OCI-LY1 (cell line): Measurements from ENCODE around the gene PVR.
A peak's percentile ranks its signal among the peaks of the same experiment; 100 is the strongest.

Experiments
- CTCF ChIP-seq: fragments of 200-600 bp; sonication (generic), shearing (Covaris generic); IDR thresholded peaks from 2 replicates; pipeline ENCODE4 v1.5.1; 2017; ENCODE audit warnings: mild to moderate bottlenecking, antibody characterized with exemption, low read length, moderate library complexity, mixed read lengths
- EZH2 ChIP-seq: fragments of 200-600 bp; sonication (generic), shearing (Covaris generic); IDR thresholded peaks from 2 replicates; pipeline ENCODE4 v1.8.0; 2017; ENCODE audit warnings: borderline replicate concordance, mixed run types, mild to moderate bottlenecking, antibody characterized with exemption, low read length, moderate library complexity, mixed read lengths

DNA sequence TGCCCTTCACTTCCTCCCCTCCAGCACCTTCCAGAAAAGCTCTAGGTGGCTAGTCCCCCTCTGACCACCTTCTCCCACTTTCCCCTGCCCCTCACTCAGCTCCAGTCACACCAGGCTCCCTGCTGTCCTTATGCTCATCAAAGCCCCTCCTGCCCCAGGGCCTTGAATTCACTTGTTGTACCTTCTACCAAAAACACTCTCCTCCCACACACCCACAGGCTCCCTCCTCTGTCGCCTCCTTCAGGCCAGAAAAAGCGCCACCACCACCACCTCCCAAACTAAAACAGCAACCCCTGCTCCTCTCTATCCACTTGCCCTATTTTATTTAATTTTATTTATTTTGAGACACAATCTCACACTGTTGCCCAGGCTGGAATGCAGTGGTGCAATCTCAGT, 50.5 kb downstream of the PVR start:
- peak; percentile 37; the same call in 1 of the 2 replicates for TF ChIP-seq CTCF
- no peak for TF ChIP-seq EZH2
